Measurements from ENCODE around the gene TMEM183A.

DNA sequence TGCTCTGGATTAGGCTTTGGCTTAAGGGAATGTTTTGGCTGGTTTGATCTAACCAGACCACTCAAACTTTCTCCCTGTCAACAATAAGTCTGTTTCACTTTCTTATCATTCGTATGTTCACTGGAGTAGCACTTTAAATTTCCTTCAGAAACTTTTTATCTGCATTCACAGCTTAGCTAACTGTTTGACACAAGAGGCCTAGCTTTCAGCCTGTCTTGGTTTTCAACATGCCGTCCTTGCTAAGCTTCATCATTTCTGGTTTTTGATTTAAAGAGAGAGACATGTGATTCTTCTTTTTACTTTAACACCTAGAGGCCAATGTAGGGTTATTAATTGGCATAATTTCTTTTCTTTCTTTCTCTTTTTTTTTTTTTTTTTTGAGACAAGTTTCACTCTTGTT is 25.2 kb upstream of the TMEM183A start:
- TF ChIP-seq, protein P1, sequence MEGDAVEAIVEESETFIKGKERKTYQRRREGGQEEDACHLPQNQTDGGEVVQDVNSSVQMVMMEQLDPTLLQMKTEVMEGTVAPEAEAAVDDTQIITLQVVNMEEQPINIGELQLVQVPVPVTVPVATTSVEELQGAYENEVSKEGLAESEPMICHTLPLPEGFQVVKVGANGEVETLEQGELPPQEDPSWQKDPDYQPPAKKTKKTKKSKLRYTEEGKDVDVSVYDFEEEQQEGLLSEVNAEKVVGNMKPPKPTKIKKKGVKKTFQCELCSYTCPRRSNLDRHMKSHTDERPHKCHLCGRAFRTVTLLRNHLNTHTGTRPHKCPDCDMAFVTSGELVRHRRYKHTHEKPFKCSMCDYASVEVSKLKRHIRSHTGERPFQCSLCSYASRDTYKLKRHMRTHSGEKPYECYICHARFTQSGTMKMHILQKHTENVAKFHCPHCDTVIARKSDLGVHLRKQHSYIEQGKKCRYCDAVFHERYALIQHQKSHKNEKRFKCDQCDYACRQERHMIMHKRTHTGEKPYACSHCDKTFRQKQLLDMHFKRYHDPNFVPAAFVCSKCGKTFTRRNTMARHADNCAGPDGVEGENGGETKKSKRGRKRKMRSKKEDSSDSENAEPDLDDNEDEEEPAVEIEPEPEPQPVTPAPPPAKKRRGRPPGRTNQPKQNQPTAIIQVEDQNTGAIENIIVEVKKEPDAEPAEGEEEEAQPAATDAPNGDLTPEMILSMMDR (IDR thresholded peaks at IDR 0.05), result no peak
- no peak for TF ChIP-seq EP300 (IDR thresholded peaks at IDR 0.05)
- no peak for TF ChIP-seq POLR2A (IDR thresholded peaks at IDR 0.05)

Measured in sigmoid colon (tissue), 4 donors.